ENCODE data around the gene TBRG4. TPM values are rescaled to one million over a fixed set of nuclear protein-coding genes. Genes with fewer than 3 reads are reported as not detected.
A peak's percentile ranks its signal among the peaks of the same experiment; 100 is the strongest.

TBRG4 gene
- total and polyA plus RNA-seq, 10 donors, result 37.9 to 77.1 (median 57.9) TPM

- Histone ChIP-seq H3K4me1 (peaks cover 0 to 18% (median 5%) of the 10 kb centered on the region in 6 donors), H3K27ac (no peak overlapping the region), H3K27me3 (replicated peaks in 1 of 7) (no peaks in the 10 kb centered on the region), H3K36me3 (peaks cover 0 to 27% (median 25%) of the 10 kb centered on the region in 6 donors), H3K4me3 (no peak overlapping the region), H3K9me3 (no peaks in the 10 kb centered on the region)
- intact Hi-C loops (cut with DNase I; ENCODE audit: low total_unique reads), result no loop called here
- peak; percentile 13 to 65 (median 50) for TF ChIP-seq POLR2AphosphoS5 (IDR thresholded peaks at IDR 0.05)
- TF ChIP-seq, protein P1, sequence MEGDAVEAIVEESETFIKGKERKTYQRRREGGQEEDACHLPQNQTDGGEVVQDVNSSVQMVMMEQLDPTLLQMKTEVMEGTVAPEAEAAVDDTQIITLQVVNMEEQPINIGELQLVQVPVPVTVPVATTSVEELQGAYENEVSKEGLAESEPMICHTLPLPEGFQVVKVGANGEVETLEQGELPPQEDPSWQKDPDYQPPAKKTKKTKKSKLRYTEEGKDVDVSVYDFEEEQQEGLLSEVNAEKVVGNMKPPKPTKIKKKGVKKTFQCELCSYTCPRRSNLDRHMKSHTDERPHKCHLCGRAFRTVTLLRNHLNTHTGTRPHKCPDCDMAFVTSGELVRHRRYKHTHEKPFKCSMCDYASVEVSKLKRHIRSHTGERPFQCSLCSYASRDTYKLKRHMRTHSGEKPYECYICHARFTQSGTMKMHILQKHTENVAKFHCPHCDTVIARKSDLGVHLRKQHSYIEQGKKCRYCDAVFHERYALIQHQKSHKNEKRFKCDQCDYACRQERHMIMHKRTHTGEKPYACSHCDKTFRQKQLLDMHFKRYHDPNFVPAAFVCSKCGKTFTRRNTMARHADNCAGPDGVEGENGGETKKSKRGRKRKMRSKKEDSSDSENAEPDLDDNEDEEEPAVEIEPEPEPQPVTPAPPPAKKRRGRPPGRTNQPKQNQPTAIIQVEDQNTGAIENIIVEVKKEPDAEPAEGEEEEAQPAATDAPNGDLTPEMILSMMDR (IDR thresholded peaks at IDR 0.05 in 8 of 11, conservative IDR thresholded peaks at IDR 0.05 in 3 of 11), result no peak
- 82 to 85% (median 85%) methylated on average over 10 to 17 of the region's 17 CpGs for WGBS, 5 donors
- DNase-seq, result no peak
Measured at GRCh38 chr7:45080265-45080957, 31.1 kb downstream of the TBRG4 start.

- H3K9me3 ChIP-seq, result no peaks in the 10 kb centered on the region
- H3K27ac ChIP-seq, result no peak overlapping the region
- no peak for TF ChIP-seq POLR2A (IDR thresholded peaks at IDR 0.05)
- TF ChIP-seq POLR2AphosphoS5 (IDR thresholded peaks at IDR 0.05), result no peak
- TF ChIP-seq, protein P1 (IDR thresholded peaks at IDR 0.05 in 8 of 11, conservative IDR thresholded peaks at IDR 0.05 in 3 of 11), result no peak
- intact Hi-C loops (cut with DNase I; ENCODE audit: low total_unique reads), result no loop called here
- peaks cover 0 to 18% (median 5%) of the 10 kb centered on the region in 6 donors for H3K4me1 ChIP-seq
- H3K36me3 ChIP-seq, result peaks cover 2 to 49% (median 47%) of the 10 kb centered on the region in 6 donors
- H3K27me3 ChIP-seq (replicated peaks in 1 of 7), result no peaks in the 10 kb centered on the region
- H3K4me3 ChIP-seq, result no peak overlapping the region
- no peak for DNase-seq
- 75 to 81% (median 77%) methylated on average over 8 of the region's 8 CpGs for WGBS, 5 donors
Measured at GRCh38 chr7:45078125-45078681, 33.3 kb downstream of the TBRG4 start.

DNA sequence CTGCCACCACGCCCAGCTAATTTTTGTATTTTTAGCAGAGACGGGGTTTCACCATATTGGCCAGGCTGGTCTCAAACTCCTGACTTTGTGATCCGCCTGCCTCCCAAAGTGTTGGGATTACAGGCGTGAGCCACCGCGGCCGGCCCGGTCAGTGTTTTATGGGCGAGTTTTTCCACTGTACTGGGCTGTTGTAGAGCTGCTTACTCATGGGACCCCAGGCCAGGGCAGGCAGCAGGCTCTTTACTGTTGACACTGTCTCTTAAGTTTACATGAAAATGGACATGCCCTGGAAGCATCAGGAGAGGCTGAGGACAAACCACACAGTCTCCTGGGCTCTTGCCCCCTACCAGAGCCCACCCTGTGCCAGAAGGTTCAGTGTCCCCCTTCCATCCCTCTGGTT lies 33.9 kb downstream of the TBRG4 start:
- WGBS, 5 donors, result 84 to 99% (median 92%) methylated on average over 8 to 9 of the region's 9 CpGs
- no peak overlapping the region for H3K27ac ChIP-seq
- peaks cover 0 to 13% (median 4%) of the 10 kb centered on the region in 6 donors for H3K4me1 ChIP-seq
- DNase-seq, result no peak
- no peak overlapping the region for H3K4me3 ChIP-seq
- H3K27me3 ChIP-seq (replicated peaks in 1 of 7), result no peaks in the 10 kb centered on the region
- no peaks in the 10 kb centered on the region for H3K9me3 ChIP-seq
- intact Hi-C loops (cut with DNase I; ENCODE audit: low total_unique reads), result no loop called here
- TF ChIP-seq POLR2A (IDR thresholded peaks at IDR 0.05), result no peak
- TF ChIP-seq, protein P1 (IDR thresholded peaks at IDR 0.05 in 8 of 11, conservative IDR thresholded peaks at IDR 0.05 in 3 of 11), result no peak
- no peak for TF ChIP-seq POLR2AphosphoS5 (IDR thresholded peaks at IDR 0.05)
- H3K36me3 ChIP-seq, result peaks cover 5 to 55% (median 53%) of the 10 kb centered on the region in 6 donors

- intact Hi-C loops (cut with DNase I; ENCODE audit: low total_unique reads), result no loop called here
Measured at GRCh38 chr7:45076946-45077345, 34.6 kb downstream of the TBRG4 start.

More at GRCh38 chr7:45076946-45077345, 34.6 kb downstream of the TBRG4 start:
- TF ChIP-seq POLR2AphosphoS5 (IDR thresholded peaks at IDR 0.05), result peak in 1 of 3 donors; percentile 5
- TF ChIP-seq, protein P1 (IDR thresholded peaks at IDR 0.05 in 8 of 11, conservative IDR thresholded peaks at IDR 0.05 in 3 of 11), result no peak
- no peak overlapping the region for H3K4me3 ChIP-seq
- no peak for DNase-seq
- no peaks in the 10 kb centered on the region for H3K9me3 ChIP-seq
- H3K27ac ChIP-seq, result no peak overlapping the region
- H3K4me1 ChIP-seq, result peaks cover 0 to 13% (median 2%) of the 10 kb centered on the region in 6 donors
- peaks cover 6 to 61% (median 60%) of the 10 kb centered on the region in 6 donors for H3K36me3 ChIP-seq
- 89 to 96% (median 92%) methylated on average over 4 to 5 of the region's 5 CpGs for WGBS, 5 donors
- no peaks in the 10 kb centered on the region for H3K27me3 ChIP-seq (replicated peaks in 1 of 7)

Measured in spleen (tissue), 11 donors.